ENCODE measurements around the gene AKT1S1.

DNA sequence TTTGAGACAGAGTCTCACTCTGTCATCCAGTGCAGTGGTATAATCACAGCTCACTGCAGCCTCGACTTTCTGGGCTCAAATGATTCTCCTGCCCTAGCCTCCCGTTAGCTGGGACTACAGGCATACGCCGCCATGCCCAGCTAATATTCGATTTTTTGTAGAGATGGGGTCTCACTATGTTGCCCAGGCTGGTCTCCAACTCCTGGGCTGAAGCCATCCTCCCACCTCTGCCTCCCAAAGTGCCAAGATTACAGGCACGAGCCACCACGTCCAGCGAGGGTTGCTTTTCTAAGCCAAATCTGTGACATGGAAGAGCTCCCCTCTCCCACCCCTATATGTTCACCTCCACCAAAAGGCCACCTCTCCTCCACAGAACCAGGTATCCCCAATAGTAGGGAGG, 40.9 kb upstream of the AKT1S1 start:
- TF ChIP-seq JUND (CRISPR knock-in tag; IDR thresholded peaks at IDR 0.05) (no peak), NBN (conservative IDR thresholded peaks at IDR 0.05) (no peak), ZMAT3 (CRISPR knock-in tag; conservative IDR thresholded peaks at IDR 0.05) (no peak), ZNF274 (CRISPR knock-in tag; IDR thresholded peaks at IDR 0.05) (no peak), ZNF224 (CRISPR knock-in tag; IDR thresholded peaks at IDR 0.05) (no peak), ZNF816 (CRISPR knock-in tag; IDR thresholded peaks at IDR 0.05; ENCODE audit: borderline replicate concordance) (no peak), HCFC1 (IDR thresholded peaks at IDR 0.05; ENCODE audit: low read depth, low read length) (no peak), POLR2A (IDR thresholded peaks at IDR 0.05; ENCODE audit: insufficient read depth in 1 of 2, low read depth in 2 of 2, low read length in 2 of 2) (no peak), TBX2 (CRISPR knock-in tag; IDR thresholded peaks at IDR 0.05; ENCODE audit: borderline replicate concordance) (no peak)
- TF ChIP-seq, protein P1, sequence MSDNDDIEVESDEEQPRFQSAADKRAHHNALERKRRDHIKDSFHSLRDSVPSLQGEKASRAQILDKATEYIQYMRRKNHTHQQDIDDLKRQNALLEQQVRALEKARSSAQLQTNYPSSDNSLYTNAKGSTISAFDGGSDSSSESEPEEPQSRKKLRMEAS (IDR thresholded peaks at IDR 0.05): no peak
